Stimulated activated CD8-positive, alpha-beta memory T cell treated with anti-CD3 and anti-CD28 coated beads, Interleukin-4, amount 100 ng/mL, for 48 hours (primary cell): ENCODE data around the gene SDK1.

Experiments used
- DNase-seq: peaks from one replicate; pipeline ENCODE4 v3.0.0-alpha.2; 2020

SDK1 gene

DNA sequence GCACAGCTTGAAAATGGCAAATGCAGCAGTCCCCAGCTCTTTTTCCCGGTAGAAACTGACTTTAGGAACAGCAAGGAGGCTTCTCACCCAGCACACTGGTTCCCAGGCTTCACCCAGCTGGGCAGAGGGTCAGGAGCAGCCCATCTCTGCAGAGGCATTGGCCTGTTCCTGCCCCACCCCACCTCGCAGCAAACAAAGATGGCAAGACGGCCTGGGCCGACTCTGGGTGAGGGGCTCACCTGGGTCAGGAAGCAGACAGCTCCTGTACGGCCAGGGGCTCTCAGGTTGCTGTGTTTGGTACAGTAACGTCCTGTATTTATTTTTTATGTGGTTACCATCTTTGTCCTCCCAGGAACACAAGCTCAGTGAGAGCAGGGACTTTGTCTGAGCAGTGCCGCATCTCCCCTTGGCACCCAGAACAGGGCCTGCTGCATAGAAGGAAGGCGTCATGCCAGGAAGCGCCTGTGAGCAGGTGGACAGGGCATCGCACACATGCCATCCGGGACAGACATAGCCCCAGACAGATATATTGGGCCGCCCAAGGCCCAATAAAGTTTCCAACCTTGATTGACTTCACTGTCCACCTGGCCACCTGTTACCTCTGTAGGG lies 796.1 kb downstream of the SDK1 start:
- no peak for DNase-seq

DNA sequence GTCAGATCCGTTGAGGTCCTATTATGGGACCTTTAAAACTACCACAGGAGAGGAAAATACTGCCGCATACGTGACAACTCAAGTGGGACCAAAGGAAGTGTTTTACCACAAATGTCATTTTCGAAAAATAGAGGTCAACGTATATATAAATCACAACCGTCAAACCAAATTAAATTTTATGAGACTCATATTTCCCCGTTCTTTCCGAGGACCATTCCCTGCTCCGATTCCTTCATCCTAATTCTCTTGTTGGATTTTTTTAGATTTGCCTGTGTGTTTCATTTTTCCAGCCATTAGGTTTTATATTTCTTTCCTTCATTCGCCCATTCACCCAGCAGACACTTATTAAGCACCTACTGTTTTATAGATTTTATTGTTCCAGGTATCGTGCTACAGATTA lies 797.1 kb downstream of the SDK1 start:
- DNase-seq, result no peak

- no peak for DNase-seq
These were observed 798.6 kb downstream of the SDK1 start for GRCh38 chr7:4099651-4100050.

GRCh38 chr7:4100148-4100547 lies 799.1 kb downstream of the SDK1 start:
- no peak for DNase-seq

GRCh38 chr7:4100691-4101090 lies 799.6 kb downstream of the SDK1 start:
- DNase-seq, result no peak

DNA sequence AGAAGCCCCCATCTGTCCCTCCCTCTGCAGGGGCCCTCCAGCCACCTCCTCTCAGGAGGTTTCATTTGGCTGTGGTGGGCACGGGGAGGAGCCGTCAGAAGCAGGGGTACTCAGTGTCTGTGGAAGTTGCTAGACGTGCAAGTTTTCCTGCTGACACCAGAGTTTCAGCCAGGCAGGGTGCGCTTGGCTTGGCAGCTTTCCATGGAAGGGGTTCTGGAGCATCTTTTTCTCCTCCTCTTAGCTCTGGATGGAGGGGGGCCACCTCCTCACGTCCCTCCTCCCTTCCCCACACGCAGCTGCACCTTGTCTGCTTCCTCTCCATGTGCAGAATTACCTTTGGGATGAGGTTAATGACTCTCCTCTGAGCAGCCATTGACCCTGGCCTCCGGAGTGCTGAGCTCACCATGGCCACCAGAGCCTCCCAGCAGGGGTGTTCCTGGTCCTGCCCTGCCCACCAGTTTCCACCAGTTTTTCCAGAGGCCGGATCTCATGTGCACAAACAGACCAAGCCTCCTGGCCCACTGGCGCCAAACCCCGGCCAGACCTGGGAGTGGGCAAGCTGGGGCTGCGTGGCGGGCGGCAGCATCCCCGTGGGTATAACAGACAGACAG lies 801.3 kb downstream of the SDK1 start:
- DNase-seq, result no peak

DNA sequence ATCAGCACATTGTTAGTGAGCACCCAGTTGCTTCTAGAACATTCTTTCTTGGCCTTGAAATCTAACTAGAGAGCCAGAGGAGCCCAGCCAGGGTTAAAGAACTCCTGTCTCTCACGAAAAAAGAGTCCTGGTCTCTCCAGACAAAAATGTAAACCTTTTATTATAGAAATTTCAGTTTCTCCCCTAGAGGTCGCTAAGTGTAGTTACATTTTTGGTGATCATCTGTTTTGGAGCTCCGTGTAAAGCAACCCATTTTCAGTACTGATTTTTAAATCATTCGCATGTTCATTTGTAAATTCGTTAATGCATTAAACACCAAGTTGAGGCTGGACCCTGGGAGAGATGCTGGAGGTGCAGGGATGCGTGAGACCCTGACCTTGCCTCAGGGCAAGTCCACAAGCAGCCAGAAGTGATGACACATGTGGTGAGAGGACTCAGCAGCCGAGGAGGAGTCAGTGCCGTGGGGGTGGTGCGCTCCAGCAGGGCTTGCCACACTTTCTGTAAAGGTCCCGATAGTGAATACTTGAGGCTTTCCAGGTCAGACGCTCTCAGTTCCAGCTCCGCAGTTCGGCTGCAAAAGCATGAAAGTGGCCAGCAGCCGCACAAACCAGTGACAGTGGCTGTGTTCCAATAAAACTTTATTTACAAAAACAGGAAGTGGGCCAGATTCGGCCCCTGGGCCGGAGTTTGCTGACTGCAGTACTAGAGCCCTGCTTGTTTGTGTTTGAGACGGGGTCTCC lies 802.5 kb downstream of the SDK1 start:
- no peak for DNase-seq

- no peak for DNase-seq
These were observed 806.8 kb downstream of the SDK1 start for GRCh38 chr7:4107839-4108238.

- no peak for DNase-seq
These were observed 807.9 kb downstream of the SDK1 start for GRCh38 chr7:4108951-4109350.

DNA sequence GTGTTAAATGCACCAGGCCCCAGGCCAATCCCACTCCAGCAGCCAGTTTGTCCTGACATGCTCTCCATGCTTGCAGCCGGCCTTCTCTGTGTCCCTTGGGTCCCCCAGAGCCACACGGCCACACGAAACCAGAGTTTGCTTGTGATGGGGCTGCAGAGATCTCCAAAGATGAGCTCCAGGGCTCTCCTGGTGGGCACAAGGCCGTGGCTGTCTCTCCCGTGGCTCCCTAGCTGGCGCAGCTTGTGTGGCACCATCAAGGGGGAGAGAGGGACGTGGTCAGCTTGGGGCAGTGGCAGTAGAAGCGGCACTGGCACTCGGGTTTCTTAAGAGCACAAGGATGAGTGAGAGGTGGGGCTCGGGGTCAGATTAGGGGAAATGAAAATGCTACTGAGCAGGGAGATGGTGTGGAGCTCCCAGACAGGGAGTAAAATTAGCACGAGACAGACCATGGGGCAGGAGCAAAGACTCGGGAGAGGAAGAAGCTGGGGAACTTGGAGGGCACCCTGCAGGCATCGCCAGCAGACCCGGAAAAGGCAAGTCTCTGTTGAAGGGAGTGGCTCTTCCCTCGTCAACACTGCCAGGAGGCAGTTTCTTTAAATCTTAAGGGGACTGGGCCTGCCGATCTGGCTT lies 808.5 kb downstream of the SDK1 start:
- DNase-seq, result no peak

DNA sequence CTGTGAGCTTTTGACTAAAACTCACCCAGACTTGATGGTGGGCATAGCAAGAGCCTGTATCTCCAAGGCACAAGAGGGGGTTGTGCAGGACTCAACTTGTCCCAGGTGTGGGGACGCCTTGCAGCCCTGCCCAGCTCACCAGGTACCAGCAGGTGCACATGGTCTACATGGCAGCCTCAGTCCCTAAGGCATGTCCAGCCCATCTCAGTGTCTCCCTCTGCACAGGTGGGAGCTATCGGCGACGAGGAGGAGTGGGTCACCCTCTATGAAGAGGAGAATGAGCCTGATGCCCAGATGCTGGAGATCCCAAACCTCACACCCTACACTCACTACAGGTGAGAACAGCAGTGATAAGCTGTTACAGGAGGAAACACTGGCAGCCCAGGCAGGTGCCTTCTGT lies 809.4 kb downstream of the SDK1 start:
- no peak for DNase-seq

GRCh38 chr7:4111166-4111565 lies 810.1 kb downstream of the SDK1 start:
- DNase-seq, result no peak

DNA sequence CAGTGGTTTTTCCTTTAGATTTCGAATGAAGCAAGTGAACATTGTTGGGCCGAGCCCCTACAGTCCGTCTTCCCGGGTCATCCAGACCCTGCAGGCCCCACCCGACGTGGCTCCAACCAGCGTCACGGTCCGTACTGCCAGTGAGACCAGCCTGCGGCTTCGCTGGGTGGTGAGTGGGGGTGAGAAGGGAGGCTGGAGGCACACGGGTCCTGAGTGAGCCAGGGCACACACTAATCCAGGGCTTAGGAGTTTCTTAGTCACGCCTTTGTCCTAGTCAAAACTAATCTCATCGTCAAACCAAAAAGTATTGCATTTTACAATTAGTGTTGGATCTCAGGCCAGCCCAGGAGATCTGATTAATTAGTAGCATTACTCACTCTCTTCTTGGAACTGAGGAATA lies 812.2 kb downstream of the SDK1 start:
- DNase-seq, result no peak

- DNase-seq, result no peak
These were observed 812.9 kb downstream of the SDK1 start for GRCh38 chr7:4113976-4114375.

DNA sequence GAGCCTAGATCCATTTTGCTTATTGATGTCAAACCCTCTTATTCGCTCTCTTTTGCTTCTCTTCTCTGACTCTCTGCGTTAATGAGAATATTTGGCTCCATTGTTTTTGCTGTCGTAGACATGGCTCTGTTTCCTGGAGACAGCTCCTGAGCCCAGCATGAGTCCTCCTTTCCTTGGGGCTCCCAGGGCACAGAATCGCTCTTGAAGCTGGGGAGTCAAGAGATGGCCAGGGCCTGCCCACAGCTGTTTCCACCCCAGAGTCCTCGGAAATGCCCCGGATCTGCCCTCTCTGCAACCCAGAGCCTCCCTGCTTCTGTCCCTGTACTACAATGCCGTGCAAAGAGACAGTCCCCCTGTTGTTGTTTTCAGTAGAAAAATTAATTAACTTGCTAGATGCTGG lies 814.4 kb downstream of the SDK1 start:
- no peak for DNase-seq

DNA sequence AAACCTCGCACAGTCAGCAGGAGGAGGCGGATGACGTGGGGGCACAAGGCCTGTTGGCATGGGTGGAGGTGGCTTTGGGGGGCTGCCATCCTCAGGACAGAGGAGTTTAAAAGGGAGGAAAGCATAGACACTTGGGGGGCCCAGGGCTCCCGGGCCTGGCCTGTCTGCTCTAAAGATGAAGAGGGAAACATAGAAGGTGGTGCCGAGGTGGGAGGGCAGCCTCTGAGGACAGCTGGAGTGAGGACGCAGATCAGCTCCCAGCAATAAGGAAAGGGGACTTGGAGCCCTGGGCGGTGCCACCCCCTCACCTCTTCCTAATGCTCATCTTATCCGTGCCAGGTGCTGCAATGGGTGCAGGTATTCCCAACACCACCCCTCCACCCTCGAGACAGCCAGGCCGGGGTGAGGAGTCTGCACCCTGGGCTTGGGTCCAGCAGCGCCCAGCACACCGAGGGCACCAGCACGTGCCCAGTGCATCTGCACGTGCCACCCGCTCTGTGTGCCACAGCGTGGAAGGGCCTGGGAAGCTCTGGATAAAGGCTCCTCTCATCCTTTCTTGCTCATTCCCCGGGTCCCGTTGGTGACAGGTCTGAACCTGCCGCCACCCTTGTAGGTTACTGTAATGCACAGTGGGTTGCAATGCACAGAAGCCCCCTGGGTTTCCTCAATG lies 815.0 kb downstream of the SDK1 start:
- no peak for DNase-seq

DNA sequence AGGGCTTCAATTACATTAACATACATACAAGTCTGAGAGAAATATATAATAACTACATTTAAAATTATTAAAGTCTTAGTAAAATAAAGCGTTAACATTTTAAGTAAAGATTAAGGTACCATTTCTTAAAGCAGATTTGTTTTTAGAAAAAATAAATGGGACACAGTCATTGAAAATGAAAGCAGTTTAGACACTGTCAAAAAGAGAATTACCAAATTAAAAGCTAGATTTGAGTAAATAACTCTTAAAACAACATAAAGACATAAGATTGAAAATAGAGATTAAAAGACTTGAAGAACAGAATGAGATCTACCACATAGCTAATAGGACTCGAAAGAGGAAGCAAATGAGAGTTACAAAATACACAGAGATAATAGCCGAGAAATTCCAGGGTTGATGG lies 818.8 kb downstream of the SDK1 start:
- DNase-seq, result no peak

DNA sequence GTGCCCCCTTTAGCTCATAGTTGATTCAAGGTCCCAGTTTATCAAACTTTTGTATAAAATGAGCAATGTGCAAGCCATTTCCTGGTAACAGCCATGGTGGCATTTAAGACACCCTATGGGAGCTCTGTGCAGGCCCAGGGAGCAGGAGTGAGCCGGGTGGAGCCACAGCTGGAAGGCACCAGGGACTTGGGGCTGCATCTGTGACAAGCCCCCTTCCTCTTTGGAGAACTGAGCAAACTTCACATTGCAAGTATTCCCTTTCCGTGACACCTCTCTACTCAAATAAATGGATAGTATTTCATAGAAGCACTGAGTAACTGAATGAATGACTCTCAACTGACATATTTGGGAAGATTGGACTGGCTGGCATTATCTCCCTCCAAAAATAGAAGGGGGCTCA lies 822.3 kb downstream of the SDK1 start:
- no peak for DNase-seq

DNA sequence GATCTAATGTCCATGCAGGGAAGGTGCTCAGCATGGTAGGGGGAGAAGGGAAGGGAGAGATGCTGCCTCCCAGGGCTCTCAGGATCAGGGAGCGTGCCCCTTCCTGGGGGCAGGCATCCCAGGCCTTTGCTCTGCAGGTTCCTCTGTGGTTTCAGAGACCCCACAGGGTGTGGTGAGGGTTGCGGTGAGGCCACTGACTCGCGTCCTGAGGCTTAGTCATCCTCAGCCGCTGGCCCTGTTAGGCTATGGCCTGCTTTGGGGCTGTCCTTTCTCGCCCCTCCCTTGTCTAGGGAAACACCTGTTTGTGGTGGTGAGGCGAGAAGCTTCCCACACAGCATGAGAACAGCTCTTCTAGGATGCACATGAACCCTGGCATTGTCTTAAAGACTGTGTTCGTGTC lies 822.8 kb downstream of the SDK1 start:
- no peak for DNase-seq

DNA sequence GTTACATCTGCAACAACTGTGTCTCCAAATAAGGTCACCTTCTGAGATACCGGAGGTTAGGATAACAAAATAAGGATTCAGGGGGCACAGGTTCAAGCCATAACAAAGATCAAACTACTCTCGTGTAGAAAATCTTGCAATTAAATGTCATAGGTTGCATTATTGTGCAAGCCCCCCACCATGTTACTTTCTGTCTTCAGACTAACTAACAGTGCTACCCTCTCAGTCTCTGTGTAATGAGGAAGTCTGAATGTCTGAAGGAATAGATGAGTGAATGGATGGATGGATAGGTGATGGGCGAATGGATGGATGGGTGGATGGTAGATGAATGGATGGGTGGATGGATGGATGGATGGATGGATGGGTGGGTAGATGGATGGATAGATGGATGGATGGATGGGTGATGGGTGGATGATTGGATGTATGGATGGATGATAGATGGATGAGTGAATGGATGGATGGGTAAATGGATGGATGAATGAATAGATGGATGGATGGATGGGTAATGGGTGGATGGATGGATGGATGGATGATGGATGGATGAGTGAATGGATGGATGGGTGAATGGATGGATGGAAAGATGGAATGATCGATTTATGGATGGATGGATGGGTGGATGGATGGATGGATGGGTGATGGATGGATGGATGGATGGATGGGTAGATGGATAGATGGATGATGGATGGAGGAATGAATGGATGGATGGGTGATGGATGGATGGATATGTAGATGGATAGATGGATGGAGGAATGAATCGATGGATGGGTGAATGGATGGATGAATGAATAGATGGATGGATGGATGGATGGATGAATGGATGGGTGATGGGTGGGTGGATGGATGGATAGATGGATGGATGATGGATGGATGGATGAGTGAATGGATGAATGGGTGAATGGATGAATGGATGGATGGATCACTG lies 823.8 kb downstream of the SDK1 start:
- no peak for DNase-seq

GRCh38 chr7:4127909-4128560 lies 827.0 kb downstream of the SDK1 start:
- no peak for DNase-seq
